Colonic mucosa (tissue), 4 donors: ENCODE results near the gene CACNA2D4. TPM values are rescaled to one million over a fixed set of nuclear protein-coding genes. Genes with fewer than 3 reads are reported as not detected.
A peak's percentile ranks its signal among the peaks of the same experiment; 100 is the strongest.

Experiments
- DNase-seq: peaks from one replicate; pipeline ENCODE4 v3.0.0-alpha.2; 2020
- H3K27ac ChIP-seq: fragments of 200-600 bp; one replicate; pipeline ENCODE4 v1.8.0; 2021
- H3K27me3 ChIP-seq: fragments of 200-600 bp; one replicate; pipeline ENCODE4 v1.8.0; 2021
- H3K36me3 ChIP-seq: fragments of 200-600 bp; one replicate; pipeline ENCODE4 v1.8.0; 2021
- H3K4me1 ChIP-seq: fragments of 200-600 bp; one replicate; pipeline ENCODE4 v1.8.0; 2021; ENCODE audit warnings: mild to moderate bottlenecking
- H3K4me3 ChIP-seq: fragments of 200-600 bp; one replicate; pipeline ENCODE4 v1.8.0; 2021
- H3K9ac ChIP-seq, 2 donors: one replicate each; pipeline ENCODE4 v1.7.0; 2013; ENCODE audit warnings: control low read depth in 2 of 2, low read depth in 2 of 2, low read length in 2 of 2
- H3K9me3 ChIP-seq: fragments of 200-600 bp; one replicate; pipeline ENCODE4 v1.8.0; 2021
- CTCF ChIP-seq: fragments of 200-600 bp; IDR thresholded peaks from one replicate; pipeline ENCODE4 v1.8.0; 2022; ENCODE audit warnings: antibody characterized with exemption, mild to moderate bottlenecking
- intact Hi-C: fragments of 100-400 bp; cut with DNase I; formaldehyde crosslinking; loops from one replicate; pipeline ENCODE4 v1.14.1; 2022
- total RNA-seq, 2 donors: library from RNA; stranded (reverse); fragmentation: NEBNext Ultra II Directional in 1 of 2; extraction: Animal tissue kit (Norgen Biotek cat#: 25700) in 1 of 2; gene quantifications; one replicate each; pipeline ENCODE4 v1.2.1, GENCODE V29; 2021
- donor health status: healthy.
- donor health status: DM: no; HTN: no; CAD: no.
- donor health status: DM: no; HTN: no; CAD: no.

The CACNA2D4 gene
- total RNA-seq, 2 donors from 2014 or later = 3.3 to 3.7 TPM

DNA sequence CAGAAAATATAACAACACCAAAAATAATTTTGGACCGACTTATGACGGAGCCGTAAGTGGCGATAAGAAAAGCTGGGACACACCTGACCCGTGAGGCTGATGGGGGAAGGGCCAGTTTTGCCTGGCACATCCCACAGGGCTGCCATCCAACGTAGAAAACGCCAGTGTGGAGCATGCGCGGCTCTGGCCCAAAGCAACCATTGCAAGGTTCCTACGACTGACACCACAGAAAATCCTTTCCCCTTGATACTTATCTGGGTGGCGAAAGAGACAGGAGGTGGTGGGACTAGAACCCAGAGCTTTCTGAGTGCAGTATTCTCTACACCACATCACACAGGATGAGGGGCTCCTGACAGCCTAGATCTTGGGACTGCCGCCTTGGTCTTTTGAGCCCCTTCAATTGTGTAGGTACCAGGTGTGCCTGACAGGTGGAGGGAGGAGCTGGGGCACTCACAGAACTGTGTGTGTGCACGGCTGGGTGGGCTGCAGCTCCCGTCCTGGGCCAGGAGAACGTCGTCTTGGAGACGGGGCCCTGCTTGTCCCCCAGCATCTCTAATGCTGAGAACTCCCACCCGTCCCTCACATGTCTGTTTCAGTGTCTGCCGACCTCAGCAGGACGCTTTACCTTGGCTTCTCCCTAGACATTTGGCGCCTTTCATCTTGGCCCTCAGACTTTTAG is 17.4 kb upstream of the CACNA2D4 start:
- H3K27ac ChIP-seq = peak overlapping the region; percentile 86
- no peak overlapping the region for H3K4me3 ChIP-seq
- H3K27me3 ChIP-seq = no peaks in the 10 kb centered on the region
- H3K9ac ChIP-seq = peak overlapping the region in 1 of 2 donors; percentile 73
- intact Hi-C loops = loop anchor here (5.0 kb wide), 1 partner anchor 279 kb away; no protein-coding TSS in a partner anchor
- no peaks in the 10 kb centered on the region for H3K36me3 ChIP-seq
- DNase-seq = peak; percentile 59
- peaks cover 4% of the 10 kb centered on the region for H3K4me1 ChIP-seq
- H3K9me3 ChIP-seq = no peaks in the 10 kb centered on the region
- TF ChIP-seq CTCF = no peak

DNA sequence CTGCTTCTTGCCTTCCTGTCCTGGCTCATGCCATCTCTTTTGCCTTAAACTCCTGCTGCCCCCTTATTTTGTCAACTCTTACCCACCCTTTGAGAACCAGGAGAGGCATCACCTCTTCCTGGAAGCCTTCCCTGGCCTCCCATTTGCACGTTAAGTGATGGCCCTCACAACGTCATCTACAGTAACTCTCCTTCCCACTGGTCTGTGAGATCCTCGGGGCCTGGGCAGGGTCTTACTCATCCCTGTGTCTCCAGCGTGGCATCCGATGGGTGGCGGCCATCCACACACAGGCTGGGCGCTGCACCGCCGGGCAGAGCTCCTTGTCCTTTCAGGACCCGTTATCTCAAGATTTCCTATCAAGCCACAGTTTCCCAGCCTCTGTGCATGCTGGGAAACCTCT is 16.8 kb upstream of the CACNA2D4 start:
- Histone ChIP-seq H3K4me3 (no peak overlapping the region), H3K27ac (no peak overlapping the region), H3K9me3 (no peaks in the 10 kb centered on the region), H3K36me3 (no peaks in the 10 kb centered on the region), H3K9ac (peak overlapping the region in 1 of 2 donors; percentile 24), H3K27me3 (no peaks in the 10 kb centered on the region), H3K4me1 (peaks cover 4% of the 10 kb centered on the region)
- no peak for TF ChIP-seq CTCF
- intact Hi-C loops = loop anchor here (5.0 kb wide), 1 partner anchor 278 kb away; no protein-coding TSS in a partner anchor
- peak; percentile 16 for DNase-seq

- Histone ChIP-seq H3K36me3 (no peaks in the 10 kb centered on the region), H3K27me3 (no peaks in the 10 kb centered on the region), H3K4me1 (peaks cover 4% of the 10 kb centered on the region), H3K4me3 (no peak overlapping the region), H3K9ac (peak overlapping the region in 1 of 2 donors; percentile 24), H3K9me3 (no peaks in the 10 kb centered on the region), H3K27ac (no peak overlapping the region)
- no peak for TF ChIP-seq CTCF
- DNase-seq = peak; percentile 17
- intact Hi-C loops = loop anchor here (5.0 kb wide), 2 partner anchors 278 to 288 kb away; no protein-coding TSS in a partner anchor
These were observed 16.4 kb upstream of the CACNA2D4 start for GRCh38 chr12:1934831-1935230.

DNA sequence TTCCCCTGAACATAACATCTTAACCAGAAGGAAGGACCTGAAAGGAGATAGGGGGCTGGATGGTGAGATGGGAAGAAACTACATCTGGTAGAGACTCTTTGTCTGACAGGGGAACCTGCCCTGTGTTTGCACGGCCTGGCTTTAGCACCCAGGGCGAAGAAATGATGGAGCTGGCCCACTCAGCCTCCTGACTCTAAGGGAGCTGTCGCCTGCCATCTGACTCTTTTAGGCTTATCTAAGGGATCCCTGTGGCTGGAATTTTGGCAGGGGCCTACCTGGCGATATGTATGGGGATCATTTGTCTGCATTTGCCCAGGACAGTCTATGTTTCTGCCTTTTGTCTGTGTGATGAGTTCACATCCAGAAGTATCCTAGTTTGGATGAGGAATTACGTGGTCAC is 15.6 kb upstream of the CACNA2D4 start:
- H3K36me3 ChIP-seq = no peaks in the 10 kb centered on the region
- H3K9ac ChIP-seq = no peak overlapping the region
- TF ChIP-seq CTCF = no peak
- no peaks in the 10 kb centered on the region for H3K9me3 ChIP-seq
- no peak for DNase-seq
- H3K4me1 ChIP-seq = peaks cover 3% of the 10 kb centered on the region
- H3K27me3 ChIP-seq = no peaks in the 10 kb centered on the region
- intact Hi-C loops = loop anchor here (5.0 kb wide), 1 partner anchor 287 kb away; no protein-coding TSS in a partner anchor
- H3K27ac ChIP-seq = no peak overlapping the region
- H3K4me3 ChIP-seq = no peak overlapping the region

DNA sequence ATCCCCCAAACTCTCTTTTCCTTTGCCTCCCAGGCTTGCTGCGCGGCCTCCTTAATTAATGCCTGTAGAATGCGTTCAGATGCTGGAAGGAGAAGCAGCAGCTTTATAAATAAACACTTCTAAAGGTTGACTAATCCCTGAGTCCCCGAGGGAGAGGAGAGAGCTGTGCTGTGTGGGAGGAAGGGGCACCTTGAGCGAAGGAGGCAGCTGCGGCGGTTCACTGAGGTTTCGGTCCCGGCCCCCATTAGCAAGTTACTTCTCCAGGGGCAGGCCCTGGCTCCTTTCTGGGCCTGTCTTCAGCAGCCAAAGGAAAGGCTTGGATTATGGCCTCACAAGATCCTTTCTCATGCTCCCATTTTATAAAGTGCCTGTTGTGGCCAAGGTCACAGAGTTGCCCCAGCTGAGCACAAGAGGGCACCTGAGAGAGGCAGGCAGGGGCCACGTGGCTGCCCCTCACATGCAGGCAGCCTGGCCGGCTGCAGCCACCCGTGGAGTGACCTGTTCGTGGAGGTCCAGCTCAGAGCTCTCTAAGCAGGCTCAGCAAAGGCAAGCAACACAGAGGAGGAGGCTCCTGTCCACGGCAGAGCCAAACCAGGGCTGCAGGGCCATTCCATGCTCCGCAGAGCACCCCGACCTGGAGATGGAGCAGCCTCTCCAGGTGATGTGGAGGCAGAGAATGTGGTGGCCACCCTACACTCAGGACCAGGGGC is 15.0 kb upstream of the CACNA2D4 start:
- Histone ChIP-seq H3K36me3 (no peaks in the 10 kb centered on the region), H3K4me1 (no peaks in the 10 kb centered on the region), H3K27ac (no peak overlapping the region), H3K9me3 (no peaks in the 10 kb centered on the region), H3K4me3 (no peak overlapping the region), H3K9ac (no peak overlapping the region), H3K27me3 (no peaks in the 10 kb centered on the region)
- TF ChIP-seq CTCF = no peak
- intact Hi-C loops = loop anchor here (5.0 kb wide), 1 partner anchor 286 kb away; no protein-coding TSS in a partner anchor
- DNase-seq = peak; percentile 16
